Kidney (tissue), 14 donors: ENCODE measurements around the gene ENAH. TPM values are rescaled to one million over a fixed set of nuclear protein-coding genes. Genes with fewer than 3 reads are reported as not detected.

Experiments
- DNase-seq, 5 donors: peaks; one replicate each; pipeline ENCODE4 v3.0.0-alpha.2; 2013 to 2020
- FAIRE-seq: peaks from 2 replicates; lab custom pipeline; 2012; peaks lifted over from hg19 to GRCh38; lab: Jason Lieb, UNC
- H3K27ac ChIP-seq, 2 donors: one replicate each; pipeline ENCODE4 v1.7.0; 2013; ENCODE audit warnings: low read depth in 2 of 2, low read length in 2 of 2, inconsistent platforms in 1 of 2
- H3K27me3 ChIP-seq: one replicate; pipeline ENCODE4 v1.7.1; 2013; ENCODE audit warnings: low read length, inconsistent platforms; ENCODE audit not compliant: control insufficient read depth, insufficient read depth
- H3K36me3 ChIP-seq, 3 donors: one replicate each; pipeline versions ENCODE4 v1.7.0 to v1.7.1; 2013; ENCODE audit warnings: low read length in 3 of 3, control low read depth in 1 of 3, inconsistent platforms in 1 of 3; ENCODE audit not compliant: insufficient read depth in 3 of 3, control insufficient read depth in 2 of 3
- H3K4me1 ChIP-seq, 3 donors: one replicate each; pipeline versions ENCODE4 v1.7.0 to v1.7.1; 2013; ENCODE audit warnings: low read length in 3 of 3, inconsistent platforms in 1 of 3, low read depth in 1 of 3; ENCODE audit not compliant: control insufficient read depth in 2 of 3, insufficient read depth in 2 of 3
- H3K4me3 ChIP-seq, 3 donors: one replicate each; pipeline versions ENCODE4 v1.7.0 to v1.8.1; 2013; ENCODE audit warnings: low read length in 3 of 3, control low read depth in 1 of 3, inconsistent platforms in 1 of 3
- H3K9ac ChIP-seq, 3 donors: one replicate each; pipeline versions ENCODE4 v1.7.0 to v1.7.1; 2013; ENCODE audit warnings: low read length in 3 of 3, control low read depth in 1 of 3, inconsistent platforms in 1 of 3
- H3K9me3 ChIP-seq, 3 donors: one replicate each; pipeline versions ENCODE4 v1.7.0 to v1.7.1; 2013; ENCODE audit warnings: low read length in 3 of 3, control low read depth in 1 of 3, inconsistent platforms in 1 of 3; ENCODE audit not compliant: control insufficient read depth in 2 of 3, insufficient read depth in 1 of 3
- CTCF ChIP-seq: IDR thresholded peaks from 3 replicates; pipeline ENCODE4 v1.5.1; 2012; ENCODE audit warnings: mild to moderate bottlenecking, moderate library complexity, borderline replicate concordance; ENCODE audit not compliant: insufficient read depth; ENCODE audit errors: extremely low read depth
- intact Hi-C: fragments of 100-400 bp; cut with DNase I; formaldehyde crosslinking; loops from one replicate; pipeline ENCODE4 v1.11.1; 2022
- polyA plus RNA-seq: library from polyadenylated mRNA; stranded (reverse); fragments of 350-450 nt; fragmentation: Illumina TruSeq; extraction: RNeasy Lipid Tissue Mini Kit (QIAGEN cat#74804); gene quantifications from one replicate; pipeline ENCODE4 v1.2.3, GENCODE V29; 2014; ENCODE audit warnings: low read depth, low replicate concordance; ENCODE audit not compliant: insufficient read depth
- total RNA-seq: library from RNA; stranded (reverse); fragmentation: NEBNext Ultra II Directional; extraction: Animal tissue kit (Norgen Biotek cat#: 25700); gene quantifications from one replicate; pipeline ENCODE4 v1.2.1, GENCODE V29; 2021
- donor health status: control.
- donor health status: control.
- donor health status: control.
- donor health status: control.
- donor health status: control.
- donor health status: DM: yes; HTN: yes; CAD: no.
- donor health status: Normal renal cell carcinoma (clear cell type).

Gene ENAH
- total and polyA plus RNA-seq, 2 donors from 2014 or later = 6.2 to 42.3 TPM

DNA sequence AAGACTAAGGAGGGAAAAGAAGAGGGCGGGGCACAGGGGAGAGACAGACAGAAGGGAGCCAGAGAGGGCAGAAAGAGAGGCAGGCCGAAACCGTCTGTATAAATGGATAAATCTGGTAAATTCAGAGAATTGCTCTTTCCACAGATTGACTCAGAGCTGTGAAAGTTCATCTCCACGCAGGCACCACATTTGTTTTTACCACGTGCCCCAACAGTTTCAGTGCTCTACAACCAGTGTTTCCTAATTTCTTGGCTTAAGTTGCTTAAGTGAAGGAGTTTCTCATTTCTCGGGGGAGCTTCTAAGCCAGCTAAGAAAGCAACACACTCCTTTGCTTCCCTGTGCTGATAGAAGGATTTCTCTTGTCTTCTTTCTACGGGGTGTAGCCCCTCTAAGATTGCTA is 87.1 kb downstream of the ENAH start:
- Histone ChIP-seq H3K36me3 (no peaks in the 10 kb centered on the region), H3K9me3 (no peaks in the 10 kb centered on the region), H3K27me3 (no peaks in the 10 kb centered on the region), H3K4me3 (no peak overlapping the region), H3K27ac (no peak overlapping the region), H3K9ac (no peak overlapping the region), H3K4me1 (no peaks in the 10 kb centered on the region)
- intact Hi-C loops = no loop called here
- TF ChIP-seq CTCF = no peak
- no peak for DNase-seq
- no peak for FAIRE-seq

DNA sequence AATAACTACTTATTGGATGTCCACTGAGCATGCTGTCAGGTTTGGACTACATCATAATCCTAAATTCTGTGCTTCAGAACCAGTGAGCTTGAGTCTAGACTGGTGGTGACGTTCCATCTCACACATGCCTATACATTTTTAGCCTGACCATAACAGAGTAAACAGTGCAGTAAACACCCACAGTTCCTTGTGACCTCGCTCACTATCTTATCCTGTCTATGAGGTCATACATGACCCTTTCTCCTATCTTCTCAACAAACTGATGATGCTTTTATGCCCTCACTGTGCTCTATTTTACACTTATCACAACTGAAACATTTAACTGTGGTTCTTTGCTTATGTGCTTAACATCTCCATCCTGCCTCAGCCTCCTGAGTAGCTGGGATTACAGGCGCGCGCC is 91.2 kb downstream of the ENAH start:
- TF ChIP-seq CTCF = no peak
- peaks cover 0 to 2% (median 0%) of the 10 kb centered on the region in 3 donors for H3K9me3 ChIP-seq
- no peaks in the 10 kb centered on the region for H3K27me3 ChIP-seq
- intact Hi-C loops = no loop called here
- H3K27ac ChIP-seq = no peak overlapping the region
- no peak overlapping the region for H3K4me3 ChIP-seq
- H3K9ac ChIP-seq = no peak overlapping the region
- FAIRE-seq (no peak), DNase-seq (no peak)
- no peaks in the 10 kb centered on the region for H3K36me3 ChIP-seq
- no peaks in the 10 kb centered on the region for H3K4me1 ChIP-seq

GRCh38 chr1:225559902-225560301 is 93.0 kb downstream of the ENAH start:
- Histone ChIP-seq H3K27ac (no peak overlapping the region), H3K36me3 (no peaks in the 10 kb centered on the region), H3K4me1 (no peaks in the 10 kb centered on the region), H3K27me3 (no peaks in the 10 kb centered on the region), H3K4me3 (no peak overlapping the region), H3K9ac (no peak overlapping the region), H3K9me3 (peaks cover 0 to 2% (median 0%) of the 10 kb centered on the region in 3 donors)
- DNase-seq (no peak), FAIRE-seq (no peak)
- TF ChIP-seq CTCF = no peak
- intact Hi-C loops = loop anchor here (10.0 kb wide), 1 partner anchor 215 kb away; the partner anchor contains the start of gene SRP9

DNA sequence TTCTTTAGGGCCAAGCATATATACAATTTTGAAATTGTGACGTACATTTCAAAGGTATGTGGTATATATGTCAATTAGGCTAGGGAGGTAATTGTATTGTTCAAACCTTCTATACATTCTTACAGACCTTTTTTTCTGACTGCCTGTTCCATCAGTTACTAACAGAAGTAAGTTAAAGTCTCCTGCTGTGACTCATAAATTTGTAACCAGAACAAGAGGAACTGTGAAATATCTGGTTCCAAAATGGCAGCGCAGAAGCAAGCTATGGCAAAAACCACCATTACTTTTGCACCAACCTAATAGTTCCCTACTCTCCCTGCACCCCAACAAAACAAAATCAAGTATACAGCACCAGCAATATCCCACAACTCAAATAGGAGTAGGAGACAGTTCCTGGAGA is 93.6 kb downstream of the ENAH start:
- no peak for TF ChIP-seq CTCF
- Histone ChIP-seq H3K27ac (no peak overlapping the region), H3K4me1 (no peaks in the 10 kb centered on the region), H3K27me3 (no peaks in the 10 kb centered on the region), H3K36me3 (no peaks in the 10 kb centered on the region), H3K4me3 (no peak overlapping the region), H3K9ac (no peak overlapping the region), H3K9me3 (peaks cover 0 to 2% (median 0%) of the 10 kb centered on the region in 3 donors)
- FAIRE-seq (no peak), DNase-seq (no peak)
- intact Hi-C loops = loop anchor here (10.0 kb wide), 1 partner anchor 215 kb away; the partner anchor contains the start of gene SRP9
